Measurements from ENCODE around the gene EYS.

DNA sequence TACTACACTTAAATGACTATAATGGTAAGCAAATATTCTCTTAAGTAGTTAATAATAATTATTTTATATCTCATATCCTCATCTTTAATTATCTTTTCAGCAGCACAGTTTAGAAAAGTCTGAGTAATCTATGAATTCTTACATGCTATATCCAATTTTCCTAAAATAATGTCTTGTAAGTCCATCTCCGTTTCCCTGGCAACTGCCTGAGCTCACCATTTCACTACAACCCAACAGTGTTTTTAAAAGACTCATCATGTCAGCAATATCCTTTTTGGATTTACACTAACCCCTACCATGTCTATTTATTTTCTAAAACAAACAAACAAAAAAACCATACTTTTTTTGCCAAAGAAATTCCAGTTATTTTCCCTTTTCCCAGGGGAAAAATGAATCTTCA lies 859.6 kb downstream of the EYS start:
- TF ChIP-seq GATA3 (IDR thresholded peaks at IDR 0.05; ENCODE audit: low read depth, low read length), result no peak
- no peak for TF ChIP-seq GATA2 (IDR thresholded peaks at IDR 0.05; ENCODE audit: low read depth, low read length)

Measured in SH-SY5Y (cell line).